HG03139 (cell line): ENCODE results near the gene CARMIL1.

Experiments
- ATAC-seq: cut with Tn5 transposase; IDR thresholded peaks from one replicate; pipeline ENCODE4 v1.9.1; 2021; ENCODE audit not compliant: unreplicated experiment

Gene CARMIL1

GRCh38 chr6:25307805-25308494, 28.8 kb downstream of the CARMIL1 start:
- no peak for ATAC-seq

DNA sequence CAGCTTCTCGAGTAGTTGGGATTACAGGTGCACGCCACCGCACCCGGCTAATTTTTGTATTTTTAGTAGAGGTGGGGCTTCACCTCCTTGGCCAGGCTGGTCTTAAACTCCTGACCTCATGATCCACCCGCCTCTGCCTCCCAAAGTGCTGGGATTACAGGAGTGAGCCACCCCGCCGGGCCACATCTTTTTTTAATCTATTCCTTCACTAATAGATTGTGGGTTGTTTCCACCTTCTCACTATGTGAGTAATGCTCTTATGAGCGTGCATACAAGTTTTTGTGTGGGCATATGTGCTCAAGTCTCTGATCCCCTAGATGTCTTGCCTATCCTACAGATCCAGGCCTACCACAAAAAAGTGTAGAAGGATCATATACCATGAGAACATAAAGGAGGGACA, 30.7 kb downstream of the CARMIL1 start:
- no peak for ATAC-seq

DNA sequence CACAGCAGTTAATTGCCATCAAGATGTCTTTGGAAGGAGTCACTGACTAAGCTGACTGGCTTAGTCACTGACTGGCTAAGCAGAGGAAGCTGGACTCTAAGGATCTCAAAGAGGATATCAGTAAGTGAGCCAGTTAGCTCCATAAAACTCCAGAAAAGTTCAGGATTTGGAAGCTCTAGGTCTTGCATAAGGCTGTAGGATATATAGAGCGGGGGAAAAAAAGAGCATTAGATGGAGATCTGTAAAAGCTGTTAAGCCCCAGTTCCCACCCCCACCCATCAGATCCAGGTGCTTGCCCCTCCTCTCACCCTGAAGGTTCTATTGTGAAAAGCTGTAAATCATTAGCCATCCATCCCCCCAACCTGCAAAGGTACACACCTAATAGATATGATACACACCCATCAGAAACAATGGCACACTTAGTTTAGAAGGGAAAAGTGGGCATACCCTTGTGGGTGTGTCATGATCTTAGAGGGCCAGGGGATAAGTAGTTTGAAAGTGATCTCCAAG, 32.2 kb downstream of the CARMIL1 start:
- no peak for ATAC-seq

- no peak for ATAC-seq
Measured at GRCh38 chr6:25312034-25312620, 33.0 kb downstream of the CARMIL1 start.

- ATAC-seq: no peak
Measured at GRCh38 chr6:25312703-25313102, 33.5 kb downstream of the CARMIL1 start.

- ATAC-seq: no peak
Measured at GRCh38 chr6:25314509-25315175, 35.5 kb downstream of the CARMIL1 start.

- no peak for ATAC-seq
Measured at GRCh38 chr6:25315194-25316177, 36.3 kb downstream of the CARMIL1 start.

DNA sequence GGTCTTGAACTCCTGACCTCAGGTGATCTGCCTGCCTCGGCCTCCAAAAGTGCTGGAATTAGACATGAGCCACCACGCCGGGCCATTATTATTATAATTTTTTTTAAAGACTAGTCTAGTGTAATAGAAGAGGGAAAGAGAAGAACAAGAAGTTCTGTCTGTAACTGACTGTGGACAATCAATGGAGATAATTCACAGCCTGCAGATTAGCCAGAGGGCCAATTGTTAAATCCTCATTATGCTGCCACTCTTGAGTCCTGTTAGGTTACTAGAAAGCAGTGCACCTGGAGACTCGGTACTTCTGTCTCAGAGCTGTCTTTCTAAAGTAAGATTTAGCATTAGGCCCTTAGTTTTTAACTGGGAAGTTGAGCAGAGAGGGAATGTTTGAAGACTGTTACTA, 37.5 kb downstream of the CARMIL1 start:
- ATAC-seq: no peak

GRCh38 chr6:25318589-25318988, 39.4 kb downstream of the CARMIL1 start:
- ATAC-seq: no peak

- ATAC-seq: no peak
Measured at GRCh38 chr6:25320459-25320858, 41.3 kb downstream of the CARMIL1 start.

GRCh38 chr6:25322692-25323091, 43.5 kb downstream of the CARMIL1 start:
- no peak for ATAC-seq

- no peak for ATAC-seq
Measured at GRCh38 chr6:25324066-25324762, 45.0 kb downstream of the CARMIL1 start.

GRCh38 chr6:25326126-25326525, 47.0 kb downstream of the CARMIL1 start:
- no peak for ATAC-seq

- ATAC-seq: no peak
Measured at GRCh38 chr6:25326960-25327359, 47.8 kb downstream of the CARMIL1 start.

DNA sequence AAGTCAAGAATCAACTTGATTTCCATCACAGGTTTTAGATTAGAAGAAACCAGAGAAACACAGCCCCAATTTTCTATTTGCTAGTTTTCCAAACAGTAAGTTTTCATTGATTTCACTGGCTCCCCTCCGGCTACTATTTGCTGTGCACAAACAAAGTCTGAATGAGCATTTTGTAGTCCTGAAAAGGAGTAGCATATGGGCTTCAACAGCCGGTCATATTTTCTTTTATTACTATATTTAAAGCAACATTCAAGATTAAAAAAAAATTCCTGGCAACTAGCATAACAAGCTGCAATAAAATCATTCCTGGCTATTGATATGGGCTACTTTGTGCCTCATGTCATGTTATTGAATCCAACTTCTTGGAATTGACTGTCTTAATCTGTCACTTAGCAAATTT, 48.3 kb downstream of the CARMIL1 start:
- ATAC-seq: no peak

DNA sequence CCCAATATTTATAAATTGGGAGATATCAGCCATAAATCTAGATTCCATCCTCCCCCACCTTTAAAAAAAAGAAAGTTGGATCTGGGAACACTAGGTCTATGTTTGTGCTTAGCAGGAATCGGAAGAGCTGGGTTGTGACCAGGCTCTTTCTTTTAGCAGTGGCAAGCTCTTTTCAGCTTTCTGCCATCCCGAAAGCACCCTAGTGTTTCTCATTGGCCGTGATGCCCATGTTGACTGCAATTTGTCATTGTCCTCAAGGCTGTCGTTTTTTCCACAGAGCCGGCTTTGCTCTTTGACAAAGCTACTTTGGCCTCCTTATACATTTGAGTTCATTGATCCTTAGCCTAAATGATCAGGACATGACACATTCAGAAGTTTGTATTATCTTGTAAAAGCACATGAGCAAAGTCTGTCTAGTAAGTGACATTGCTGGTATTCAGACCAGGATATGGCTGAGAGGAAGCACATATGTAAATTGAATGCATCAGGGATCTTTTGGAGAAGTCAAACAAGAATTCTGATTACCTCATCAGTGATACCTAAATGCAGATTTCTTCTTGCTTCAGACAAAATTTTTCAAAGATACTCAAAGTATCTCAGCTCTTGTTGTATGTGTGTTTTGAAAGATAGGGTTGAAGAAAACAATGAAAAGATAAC, 50.1 kb downstream of the CARMIL1 start:
- no peak for ATAC-seq

GRCh38 chr6:25329982-25330381, 50.8 kb downstream of the CARMIL1 start:
- no peak for ATAC-seq

DNA sequence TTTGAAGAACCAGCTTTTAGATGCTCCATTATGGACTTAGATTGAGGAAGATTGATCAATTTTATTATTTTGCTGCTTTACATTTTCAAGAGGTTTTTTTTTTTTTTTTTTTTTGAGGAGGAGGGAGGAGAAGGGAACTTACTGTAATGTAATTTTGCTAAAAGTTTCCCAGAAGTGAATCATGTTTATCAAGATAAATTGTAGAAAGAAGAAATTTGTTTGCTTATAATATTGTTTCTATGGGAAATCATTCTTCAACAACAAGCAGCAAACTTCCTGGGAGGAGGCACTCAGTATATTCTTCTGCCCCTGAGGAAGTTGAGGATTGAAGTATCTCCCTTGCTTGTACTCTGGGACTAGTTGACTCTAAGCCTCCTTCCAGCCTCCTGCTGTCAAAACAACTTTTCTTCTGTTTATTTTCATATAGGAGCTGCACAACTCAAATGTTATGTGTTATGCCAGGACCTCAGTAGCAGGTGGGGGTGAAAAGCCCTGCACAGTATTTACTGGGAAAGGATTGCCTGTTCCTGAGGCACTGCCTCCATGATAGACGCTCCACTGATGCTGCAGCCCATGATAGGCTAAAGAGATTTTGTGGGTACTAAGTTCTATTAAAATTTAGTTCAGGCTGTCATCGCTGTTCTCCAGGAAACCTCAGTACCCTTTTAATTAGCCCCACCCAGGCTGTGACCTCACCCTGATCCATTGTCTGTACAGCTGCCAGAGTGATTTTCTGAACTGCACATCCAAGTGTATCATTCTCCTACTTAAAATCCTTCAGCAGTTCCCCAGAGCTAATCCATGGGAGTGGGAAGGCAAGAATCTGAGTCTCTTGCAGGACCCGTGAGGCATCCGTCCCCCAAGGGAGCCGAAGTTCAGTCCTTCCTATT, 51.9 kb downstream of the CARMIL1 start:
- ATAC-seq: no peak

- no peak for ATAC-seq
Measured at GRCh38 chr6:25332165-25332564, 53.0 kb downstream of the CARMIL1 start.
